ENCODE data around the gene SGTB.
"Not testable (repeated sequence)": the region's sequence is repeated elsewhere in the genome, so short reads cannot be mapped to it uniquely, and the experiment has no call there.

Gene SGTB

GRCh38 chr5:65693121-65693520 is 28.8 kb downstream of the SGTB start:
- DNase-seq (ENCODE audit: low read depth): no peak
- H3K4me3 ChIP-seq (ENCODE audit: low read depth, low read length): no peak overlapping the region

GRCh38 chr5:65682148-65682547 is 39.8 kb downstream of the SGTB start:
- H3K4me3 ChIP-seq (ENCODE audit: low read depth, low read length): no peak overlapping the region
- no peak for DNase-seq (ENCODE audit: low read depth)

GRCh38 chr5:65676056-65676455 is 45.9 kb downstream of the SGTB start:
- not testable (repeated sequence) for DNase-seq (ENCODE audit: low read depth); H3K4me3 ChIP-seq (ENCODE audit: low read depth, low read length)

- no peak for DNase-seq (ENCODE audit: low read depth)
- no peak overlapping the region for H3K4me3 ChIP-seq (ENCODE audit: low read depth, low read length)
These were observed 47.2 kb downstream of the SGTB start for GRCh38 chr5:65674749-65675148.

GRCh38 chr5:65672796-65673195 is 49.1 kb downstream of the SGTB start:
- peak; percentile 40 for DNase-seq (ENCODE audit: low read depth)

GRCh38 chr5:65668696-65669095 is 53.2 kb downstream of the SGTB start:
- no peak overlapping the region for H3K4me3 ChIP-seq (ENCODE audit: low read depth, low read length)
- no peak for DNase-seq (ENCODE audit: low read depth)

More at GRCh38 chr5:65672796-65673195, 49.1 kb downstream of the SGTB start:
- H3K4me3 ChIP-seq (ENCODE audit: low read depth, low read length): no peak overlapping the region

DNA sequence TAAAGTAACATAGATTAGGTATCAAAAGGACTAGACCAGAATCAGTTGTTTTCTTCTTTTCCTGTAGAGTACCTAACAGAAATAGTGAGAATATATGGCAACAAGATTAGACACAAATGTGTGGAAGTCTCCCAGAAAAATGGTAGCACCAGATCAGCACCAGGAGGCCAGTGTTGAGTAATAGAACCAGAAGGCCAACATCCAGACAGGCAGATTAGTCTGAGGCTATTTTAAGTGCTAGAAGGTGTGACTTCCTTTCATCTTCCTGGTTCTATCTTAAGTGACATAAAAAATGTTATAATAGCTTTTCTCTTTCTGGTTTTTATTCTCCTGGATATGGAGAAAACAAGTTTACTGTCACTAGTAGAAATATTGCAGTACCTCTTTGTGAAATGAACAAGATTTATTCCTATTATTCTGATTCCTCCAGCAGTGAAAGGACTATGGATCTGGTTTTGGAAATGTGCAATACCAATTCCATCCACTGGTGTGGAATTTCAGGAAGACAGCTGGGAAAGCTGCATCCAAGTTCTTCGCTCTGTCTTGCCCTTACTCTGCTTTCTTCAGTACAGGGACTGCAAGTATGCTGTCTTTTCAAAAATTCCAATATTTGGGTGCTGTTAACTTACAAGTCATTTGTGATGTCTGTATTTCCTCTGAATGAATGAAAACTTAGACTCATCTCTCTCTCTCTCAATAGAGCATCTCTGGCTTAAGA is 57.9 kb downstream of the SGTB start:
- no peak for DNase-seq (ENCODE audit: low read depth)

DNA sequence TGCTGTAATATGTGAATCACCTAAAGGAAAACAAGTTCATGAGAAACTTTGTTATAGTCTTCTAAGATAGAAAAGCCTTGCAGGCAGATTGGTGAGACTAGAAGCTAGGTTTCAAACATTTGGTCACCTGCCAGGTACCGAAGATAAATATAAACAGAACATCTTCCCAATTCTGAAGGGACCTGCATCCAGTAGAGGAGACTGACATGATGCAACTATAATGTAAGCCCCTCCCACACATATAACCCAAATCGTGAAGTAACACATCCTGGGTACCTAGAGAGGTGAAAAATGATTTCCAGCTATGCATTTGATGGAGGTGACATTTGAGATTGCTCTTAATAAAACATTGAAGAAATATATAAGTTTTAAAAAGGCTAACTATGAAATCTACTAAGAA is 67.2 kb downstream of the SGTB start:
- H3K4me3 ChIP-seq (ENCODE audit: low read depth, low read length): no peak overlapping the region
- no peak for DNase-seq (ENCODE audit: low read depth)

More for the DNA sequence above, 57.9 kb downstream of the SGTB start:
- no peak overlapping the region for H3K4me3 ChIP-seq (ENCODE audit: low read depth, low read length)

DNA sequence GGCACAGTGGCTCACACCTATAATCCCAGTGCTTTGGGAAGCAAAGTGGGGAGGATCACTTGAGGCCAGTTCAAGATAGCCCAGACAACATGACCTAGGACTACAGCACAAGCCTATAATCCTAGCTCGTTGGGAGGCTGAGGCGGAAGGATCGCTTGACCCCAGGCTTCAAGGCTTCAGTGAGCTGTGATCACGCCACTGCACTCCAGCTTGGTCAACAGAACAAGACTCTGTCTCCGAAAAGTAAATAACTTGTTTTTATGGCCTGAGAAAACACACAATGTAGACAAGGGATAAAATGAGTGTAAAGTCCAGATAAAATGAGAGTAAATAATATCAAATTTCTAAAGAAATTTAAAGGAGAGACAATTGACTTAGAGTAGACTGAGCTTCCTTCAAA is 70.8 kb downstream of the SGTB start:
- no peak for DNase-seq (ENCODE audit: low read depth)
- H3K4me3 ChIP-seq (ENCODE audit: low read depth, low read length): no peak overlapping the region

DNA sequence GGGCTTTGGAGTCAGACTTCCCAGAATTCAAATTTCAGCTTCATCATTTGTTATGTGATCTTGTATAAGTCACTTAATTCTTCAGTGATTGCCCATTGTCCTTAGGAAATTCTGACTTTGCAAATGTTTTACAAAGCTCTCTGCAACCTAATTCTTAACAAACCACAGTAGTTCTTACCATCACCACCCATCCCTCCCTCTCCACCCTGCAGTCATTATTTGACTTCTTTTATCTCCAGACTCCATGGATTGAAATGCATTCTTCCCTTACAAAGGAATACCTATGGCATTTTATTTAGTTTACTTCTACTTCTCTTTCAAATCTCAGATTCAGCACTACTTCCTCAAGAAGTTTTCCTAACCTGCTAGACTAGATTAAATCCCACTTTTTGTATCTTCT is 74.0 kb downstream of the SGTB start:
- H3K4me3 ChIP-seq (ENCODE audit: low read depth, low read length): no peak overlapping the region
- DNase-seq (ENCODE audit: low read depth): no peak

DNA sequence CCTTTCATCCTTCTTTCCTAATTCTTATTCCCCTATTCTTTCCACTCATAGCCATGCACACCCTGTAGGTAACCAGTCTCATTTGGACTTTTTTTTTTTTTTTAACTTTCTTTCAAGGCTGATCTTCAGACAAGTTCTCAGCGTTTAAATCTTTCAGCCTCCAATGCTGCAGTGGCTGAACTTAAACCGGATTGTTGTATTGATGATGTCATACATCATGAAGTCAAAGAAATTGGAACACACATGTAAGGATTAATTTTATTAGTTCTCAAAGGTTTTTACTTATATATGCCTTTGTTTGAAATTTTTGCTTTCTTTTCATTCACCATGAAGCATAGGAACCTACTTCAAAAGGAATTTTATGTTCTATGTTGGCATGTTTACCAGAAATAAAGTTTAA is 75.0 kb downstream of the SGTB start:
- DNase-seq (ENCODE audit: low read depth): no peak
- no peak overlapping the region for H3K4me3 ChIP-seq (ENCODE audit: low read depth, low read length)

GRCh38 chr5:65640240-65640639 is 81.7 kb downstream of the SGTB start:
- no peak for DNase-seq (ENCODE audit: low read depth)
- H3K4me3 ChIP-seq (ENCODE audit: low read depth, low read length): no peak overlapping the region

- no peak overlapping the region for H3K4me3 ChIP-seq (ENCODE audit: low read depth, low read length)
- no peak for DNase-seq (ENCODE audit: low read depth)
These were observed 90.9 kb downstream of the SGTB start for GRCh38 chr5:65630981-65631380.

DNA sequence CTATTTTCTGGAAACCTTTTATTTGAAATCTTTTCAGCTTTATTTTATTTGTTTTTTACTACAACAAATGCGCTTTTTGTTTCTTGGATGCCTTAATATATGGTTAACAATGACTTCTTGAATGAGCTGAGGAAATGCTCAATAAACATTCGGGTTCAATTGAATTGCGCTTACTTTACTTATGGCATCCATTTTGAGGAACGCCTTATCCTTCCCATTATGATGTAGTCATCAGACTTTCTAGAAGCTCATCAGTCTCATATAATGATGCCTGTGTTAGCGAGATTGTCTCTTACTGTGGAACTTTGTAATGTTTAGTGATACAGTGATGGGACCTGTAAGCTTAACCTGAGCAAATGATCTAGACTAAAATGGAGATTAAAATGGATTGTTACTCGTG is 96.2 kb downstream of the SGTB start:
- H3K4me3 ChIP-seq (ENCODE audit: low read depth, low read length): peak overlapping the region; percentile 95

GRCh38 chr5:65624571-65625555 is 97.0 kb downstream of the SGTB start, which contains the start of the genes SHLD3 and TRAPPC13:
SHLD3 (plus strand) TSS chr5:65625027; CDS start chr5:65629588, 4,561 bp downstream.
TRAPPC13 (plus strand) TSS chr5:65625027; CDS start chr5:65625061, 34 bp downstream.
- peak; percentile 67 for DNase-seq (ENCODE audit: low read depth)
- H3K4me3 ChIP-seq (ENCODE audit: low read depth, low read length): peak within 1 kb of the TSS; percentile 95

More for the DNA sequence above, 96.2 kb downstream of the SGTB start:
- DNase-seq (ENCODE audit: low read depth): no peak

- H3K4me3 ChIP-seq (ENCODE audit: low read depth, low read length): peak within 1 kb of the TSS; percentile 95
- peak; percentile 80 for DNase-seq (ENCODE audit: low read depth)
These were observed 97.8 kb downstream of the SGTB start, which contains the start of gene TRIM23 for GRCh38 chr5:65624025-65624570. TRIM23 (minus strand) TSS chr5:65624333; CDS start chr5:65624274, 59 bp downstream.

DNA sequence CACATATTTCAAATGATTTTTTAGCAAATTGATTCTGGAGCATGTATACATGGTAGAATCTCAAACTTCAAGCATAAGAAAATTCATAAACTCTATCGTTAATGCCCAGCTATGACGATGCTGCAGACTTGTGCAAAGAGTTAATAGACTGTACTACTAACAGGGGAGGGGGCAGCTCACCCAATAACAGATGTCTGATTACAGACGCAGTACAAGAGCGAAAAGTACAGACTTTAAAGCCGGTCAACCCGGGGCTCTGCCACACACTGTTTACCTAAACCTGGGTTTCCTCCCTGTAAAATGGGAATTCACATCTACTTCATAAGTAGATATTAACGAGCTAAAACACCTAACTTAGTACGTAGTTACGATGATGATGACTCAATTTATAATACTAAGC is 98.4 kb downstream of the SGTB start:
- no peak for DNase-seq (ENCODE audit: low read depth)
- peak overlapping the region; percentile 95 for H3K4me3 ChIP-seq (ENCODE audit: low read depth, low read length)

GRCh38 chr5:65621961-65622360 is 99.9 kb downstream of the SGTB start:
- not testable (repeated sequence) for H3K4me3 ChIP-seq (ENCODE audit: low read depth, low read length); DNase-seq (ENCODE audit: low read depth)

DNA sequence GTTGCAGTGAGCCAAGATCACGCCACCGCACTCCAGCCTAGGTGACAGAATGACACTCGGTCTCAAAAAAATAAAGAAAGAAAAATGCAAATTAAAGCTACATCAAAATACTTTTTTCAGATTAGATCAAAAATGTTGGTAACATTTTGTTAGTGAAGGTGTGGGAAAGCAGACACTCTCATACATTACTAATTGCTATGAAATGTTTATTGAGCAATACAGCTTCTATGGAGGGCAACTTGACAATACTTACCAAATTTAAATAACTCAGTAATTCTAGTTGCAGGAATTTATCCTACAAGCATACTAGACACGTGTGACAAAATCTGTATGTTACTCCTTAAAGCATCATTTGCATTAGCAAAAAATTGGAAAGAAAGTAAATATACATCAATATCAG is 101.9 kb downstream of the SGTB start:
- no peak for DNase-seq (ENCODE audit: low read depth)
- H3K4me3 ChIP-seq (ENCODE audit: low read depth, low read length): no peak overlapping the region
